NT2/D1 (cell line): Measurements from ENCODE around the gene LRRC8B.

ENCODE experiments used
- YY1 ChIP-seq: IDR thresholded peaks from 2 replicates; pipeline ENCODE4 v1.6.1; 2011; ENCODE audit not compliant: insufficient read length, insufficient read depth
- ZNF274 ChIP-seq: IDR thresholded peaks from 2 replicates; pipeline ENCODE4 v1.6.1; 2011; ENCODE audit warnings: mild to moderate bottlenecking, low read depth, low read length

GRCh38 chr1:89584781-89585180 lies 60.2 kb downstream of the LRRC8B start:
- TF ChIP-seq ZNF274 (no peak), YY1 (no peak)
